ENCODE results near the gene DCXR. TPM values are rescaled to one million over a fixed set of nuclear protein-coding genes. Genes with fewer than 3 reads are reported as not detected.

Gene DCXR
- total and polyA plus RNA-seq, 2 of the 13 experiments (the other 11 are each of a cell fraction or from before 2014, with no cell fraction given) = 287 to 311 TPM

GRCh38 chr17:82080789-82081464, 43.4 kb upstream of the DCXR start:
- Histone ChIP-seq H2AFZ (ENCODE audit: low read length) (no peak overlapping the region), H3K79me2 (ENCODE audit: insufficient read depth, low read length) (no peaks in the 10 kb centered on the region), H3K9me3 (ENCODE audit: low read length) (no peaks in the 10 kb centered on the region), H4K20me1 (ENCODE audit: insufficient read depth, low read length) (peaks cover 50% of the 10 kb centered on the region), H3K4me1 (ENCODE audit: insufficient read depth, low read length) (peaks cover 4% of the 10 kb centered on the region; the same call in 1 of the 2 replicates), H3K27ac (ENCODE audit: extremely low read length, insufficient read depth, low read length) (no peak overlapping the region), H3K36me3 (replicated peaks in 1 of 2; ENCODE audit: control insufficient read depth in 1 of 2, insufficient read depth in 2 of 2, low read length in 2 of 2) (peaks cover 61 to 74% of the 10 kb centered on the region in 2 experiments), H3K27me3 (ENCODE audit: control insufficient read depth in 1 of 2, insufficient read depth in 2 of 2, low read length in 2 of 2) (no peaks in the 10 kb centered on the region), H3K4me3 (replicated peaks in 1 of 3; ENCODE audit: insufficient read depth in 1 of 3, low read depth in 2 of 3, low read length in 3 of 3) (no peak overlapping the region), H3K9ac (ENCODE audit: insufficient read depth, low read depth, low read length) (no peak overlapping the region), H3K4me2 (ENCODE audit: low read depth, low read length) (no peak overlapping the region)
- ChIA-PET POLR2A (interaction anchor here (1.2 kb wide), 1 partner anchor 17 kb away, joined by 3 read pairs; no protein-coding TSS in a partner anchor), CTCF (ENCODE audit: low intra/inter-chr PET ratio, low total read pairs) (no interaction called here)
- ATAC-seq (no peak), DNase-seq (ENCODE audit: low spot score) (no peak), FAIRE-seq (no peak)
- 97% methylated on average over 35 of the region's 44 CpGs for WGBS (ENCODE audit: low lambda C conversion rate)
- intact Hi-C loops (cut with micrococcal nuclease; ENCODE audit: unreplicated experiment) = no loop called here
- no TSS peak for BruUV-seq (replicated peaks)
- in situ Hi-C loops (cut with HindIII; ENCODE audit: extremely low pct_ligation_motif_present, low pct_unique_long_range_greater_than_20kb) = no loop called here
- TF ChIP-seq AGO2 (optimal IDR thresholded peaks at IDR 0.05; ENCODE audit: low read depth, low read length) (peak; percentile 97), PCBP2 (optimal IDR thresholded peaks at IDR 0.05; ENCODE audit: low read depth, low read length, poor library complexity, severe bottlenecking) (no peak), ZNF17 (CRISPR knock-in tag; IDR thresholded peaks at IDR 0.05) (no peak), ZMYM2 (CRISPR knock-in tag; IDR thresholded peaks at IDR 0.05) (no peak), TEAD2 (CRISPR knock-in tag; IDR thresholded peaks at IDR 0.05) (no peak), HNRNPL (IDR thresholded peaks at IDR 0.05; ENCODE audit: low read depth, low read length) (0 out of 2 replicates have a peak, but pooled peaks have one; percentile 71), SMAD3 (CRISPR knock-in tag; IDR thresholded peaks at IDR 0.05) (no peak), RBFOX2 (IDR thresholded peaks at IDR 0.05; ENCODE audit: low read depth, low read length) (peak; percentile 89), POLR2A (IDR thresholded peaks at IDR 0.05; ENCODE audit: insufficient read depth in 1 of 2, low read depth in 2 of 2, low read length in 2 of 2) (peak in 1 of 2 experiments; percentile 34; a peak in 2 of 4 replicates), SP140L (CRISPR knock-in tag; IDR thresholded peaks at IDR 0.05; ENCODE audit: borderline replicate concordance) (no peak), KLF11 (CRISPR knock-in tag; IDR thresholded peaks at IDR 0.05) (no peak), KLF13 (CRISPR knock-in tag; IDR thresholded peaks at IDR 0.05) (0 out of 2 replicates have a peak, but pooled peaks have one; percentile 31), CREB1 (IDR thresholded peaks at IDR 0.05) (no peak), CREB1 (CRISPR knock-in tag; IDR thresholded peaks at IDR 0.05) (no peak), SKIL (CRISPR knock-in tag; IDR thresholded peaks at IDR 0.05; ENCODE audit: borderline replicate concordance) (no peak), ZBTB7A (CRISPR knock-in tag; IDR thresholded peaks at IDR 0.05) (peak; percentile 65), RBAK (CRISPR knock-in tag; IDR thresholded peaks at IDR 0.05) (no peak)
- TF ChIP-seq, protein P1, sequence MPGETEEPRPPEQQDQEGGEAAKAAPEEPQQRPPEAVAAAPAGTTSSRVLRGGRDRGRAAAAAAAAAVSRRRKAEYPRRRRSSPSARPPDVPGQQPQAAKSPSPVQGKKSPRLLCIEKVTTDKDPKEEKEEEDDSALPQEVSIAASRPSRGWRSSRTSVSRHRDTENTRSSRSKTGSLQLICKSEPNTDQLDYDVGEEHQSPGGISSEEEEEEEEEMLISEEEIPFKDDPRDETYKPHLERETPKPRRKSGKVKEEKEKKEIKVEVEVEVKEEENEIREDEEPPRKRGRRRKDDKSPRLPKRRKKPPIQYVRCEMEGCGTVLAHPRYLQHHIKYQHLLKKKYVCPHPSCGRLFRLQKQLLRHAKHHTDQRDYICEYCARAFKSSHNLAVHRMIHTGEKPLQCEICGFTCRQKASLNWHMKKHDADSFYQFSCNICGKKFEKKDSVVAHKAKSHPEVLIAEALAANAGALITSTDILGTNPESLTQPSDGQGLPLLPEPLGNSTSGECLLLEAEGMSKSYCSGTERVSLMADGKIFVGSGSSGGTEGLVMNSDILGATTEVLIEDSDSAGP (CRISPR knock-in tag; IDR thresholded peaks at IDR 0.05; ENCODE audit: borderline replicate concordance) = 0 out of 2 replicates have a peak, but pooled peaks have one; percentile 1
- TF ChIP-seq, protein P2, sequence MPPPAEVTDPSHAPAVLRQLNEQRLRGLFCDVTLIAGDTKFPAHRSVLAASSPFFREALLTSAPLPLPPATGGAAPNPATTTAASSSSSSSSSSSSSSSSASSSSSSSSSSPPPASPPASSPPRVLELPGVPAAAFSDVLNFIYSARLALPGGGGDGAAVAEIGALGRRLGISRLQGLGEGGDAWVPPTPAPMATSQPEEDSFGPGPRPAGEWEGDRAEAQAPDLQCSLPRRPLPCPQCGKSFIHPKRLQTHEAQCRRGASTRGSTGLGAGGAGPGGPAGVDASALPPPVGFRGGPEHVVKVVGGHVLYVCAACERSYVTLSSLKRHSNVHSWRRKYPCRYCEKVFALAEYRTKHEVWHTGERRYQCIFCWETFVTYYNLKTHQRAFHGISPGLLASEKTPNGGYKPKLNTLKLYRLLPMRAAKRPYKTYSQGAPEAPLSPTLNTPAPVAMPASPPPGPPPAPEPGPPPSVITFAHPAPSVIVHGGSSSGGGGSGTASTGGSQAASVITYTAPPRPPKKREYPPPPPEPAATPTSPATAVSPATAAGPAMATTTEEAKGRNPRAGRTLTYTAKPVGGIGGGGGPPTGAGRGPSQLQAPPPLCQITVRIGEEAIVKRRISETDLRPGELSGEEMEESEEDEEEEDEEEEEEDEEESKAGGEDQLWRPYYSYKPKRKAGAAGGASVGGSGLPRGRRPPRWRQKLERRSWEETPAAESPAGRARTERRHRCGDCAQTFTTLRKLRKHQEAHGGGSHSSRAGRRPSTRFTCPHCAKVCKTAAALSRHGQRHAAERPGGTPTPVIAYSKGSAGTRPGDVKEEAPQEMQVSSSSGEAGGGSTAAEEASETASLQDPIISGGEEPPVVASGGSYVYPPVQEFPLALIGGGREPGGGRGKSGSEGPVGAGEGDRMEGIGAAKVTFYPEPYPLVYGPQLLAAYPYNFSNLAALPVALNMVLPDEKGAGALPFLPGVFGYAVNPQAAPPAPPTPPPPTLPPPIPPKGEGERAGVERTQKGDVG (CRISPR knock-in tag; IDR thresholded peaks at IDR 0.05; ENCODE audit: borderline replicate concordance) = peak; percentile 34; the same call in 1 of the 2 replicates
